DMS79 treated with DMSO at 0.1 percent for 48 hours (cell line): ENCODE data around the gene RANBP10.
A peak's percentile ranks its signal among the peaks of the same experiment; 100 is the strongest.

Experiments
- DNase-seq: peaks from one replicate; lab custom pipeline; 2025; lab: John Stamatoyannopoulos, UW

RANBP10 gene

GRCh38 chr16:67675999-67676398 is 130.4 kb downstream of the RANBP10 start:
- no peak for DNase-seq

GRCh38 chr16:67675579-67675935 is 130.8 kb downstream of the RANBP10 start:
- DNase-seq, result no peak

GRCh38 chr16:67674851-67675578 is 131.3 kb downstream of the RANBP10 start:
- peak; percentile 48 for DNase-seq

GRCh38 chr16:67673712-67674580 is 132.4 kb downstream of the RANBP10 start:
- peak; percentile 75 for DNase-seq
